Measurements from ENCODE around the gene CD59. TPM values are rescaled to one million over a fixed set of nuclear protein-coding genes. Genes with fewer than 3 reads are reported as not detected.

Gene CD59
- total and polyA plus RNA-seq, 9 donors = 73.0 to 807 (median 288) TPM

DNA sequence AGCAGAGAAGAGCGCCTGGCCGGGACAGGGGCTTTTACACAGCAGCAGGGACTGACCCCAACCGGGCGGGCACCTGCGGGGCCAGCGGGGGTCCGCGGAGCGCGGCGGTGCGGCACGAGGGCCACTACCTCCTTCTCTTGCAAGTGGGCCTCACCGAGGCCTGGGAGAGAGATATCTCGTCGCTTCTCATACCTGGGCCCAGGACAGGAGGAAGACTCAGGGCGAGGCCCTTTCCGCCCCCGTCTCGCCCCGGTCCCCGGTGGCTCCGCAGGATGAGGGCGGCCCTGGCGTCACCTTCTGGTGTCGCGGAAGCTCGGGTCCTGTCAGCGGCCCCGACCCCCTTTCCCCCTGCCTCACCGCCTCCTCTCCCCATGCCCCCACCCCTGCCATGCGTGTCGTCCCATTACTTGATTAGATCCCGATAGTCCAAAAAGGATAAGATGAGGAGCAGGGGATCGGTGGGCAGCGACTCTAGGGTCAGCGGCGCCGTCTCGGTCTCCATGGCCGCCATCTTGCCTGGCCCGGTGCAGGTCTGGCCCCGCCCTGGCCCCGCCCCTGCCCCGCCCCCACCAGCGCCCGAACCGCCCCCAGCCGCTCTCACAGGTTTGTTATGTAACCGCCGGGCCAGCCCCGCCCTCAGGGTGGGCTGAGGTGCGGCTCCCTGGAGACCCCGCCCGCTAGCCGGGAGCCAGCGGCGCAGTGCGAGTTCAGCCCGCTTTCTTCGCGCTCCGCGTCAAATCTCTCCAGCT is 37.9 kb upstream of the CD59 start, which contains the start of gene FBXO3:
TSS of gene FBXO3 (minus strand) at position 534 of the 749 bp plus-strand sequence. CDS start at position 511, 23 bp downstream.
- DNase-seq = peak; percentile 89 to 94 (median 91)
- Histone ChIP-seq H3K4me1 (ENCODE audit: insufficient read depth) (peaks cover 2% of the 10 kb centered on the region), H3K27me3 (no peaks in the 10 kb centered on the region), H3K36me3 (no peaks in the 10 kb centered on the region), H3K9me3 (no peaks in the 10 kb centered on the region), H3K27ac (peak within 1 kb of the TSS; percentile 72 to 88), H3K4me3 (peak within 1 kb of the TSS; percentile 93)
- WGBS, 3 donors = 0 to 1% (median 0%) methylated on average over 40 to 64 of the region's 64 CpGs
- intact Hi-C loops (cut with DNase I) = no loop called here
- TF ChIP-seq EP300 (IDR thresholded peaks at IDR 0.05) (no peak), CTCF (IDR thresholded peaks at IDR 0.05) (no peak), POLR2A (IDR thresholded peaks at IDR 0.05) (no peak)

DNA sequence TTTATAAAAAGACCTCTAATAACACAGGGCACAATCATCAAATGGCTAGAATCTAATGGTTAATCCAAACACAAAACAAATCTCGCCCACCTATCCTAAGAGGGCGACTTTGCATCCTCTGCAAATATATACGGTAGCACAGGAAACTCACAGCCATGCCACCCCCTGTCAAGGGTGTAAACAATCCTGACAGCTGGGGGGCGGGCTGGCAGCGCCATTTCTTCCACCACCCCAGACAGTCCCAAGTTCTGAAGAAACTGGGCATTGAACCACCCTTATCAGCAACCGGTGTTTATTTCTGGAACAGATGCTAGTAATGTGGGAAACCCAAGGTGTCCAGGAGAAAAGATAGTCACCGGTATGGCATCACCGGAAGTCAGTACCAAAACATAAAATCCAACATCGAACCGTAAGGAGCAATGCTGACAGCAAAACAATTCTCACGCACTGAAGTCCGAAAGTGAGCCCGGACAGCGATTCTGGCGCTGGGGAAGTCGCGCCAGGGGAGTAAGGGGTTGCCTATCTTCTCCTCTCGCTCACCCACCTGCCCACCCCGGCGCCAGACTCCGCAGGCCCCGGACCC is 37.3 kb upstream of the CD59 start:
- Histone ChIP-seq H3K27ac (peak overlapping the region; percentile 72 to 88), H3K4me1 (ENCODE audit: insufficient read depth) (peaks cover 2% of the 10 kb centered on the region), H3K9me3 (no peaks in the 10 kb centered on the region), H3K4me3 (peak overlapping the region; percentile 93), H3K36me3 (no peaks in the 10 kb centered on the region), H3K27me3 (no peaks in the 10 kb centered on the region)
- intact Hi-C loops (cut with DNase I) = no loop called here
- TF ChIP-seq CTCF (IDR thresholded peaks at IDR 0.05) = no peak
- no peak for TF ChIP-seq POLR2A (IDR thresholded peaks at IDR 0.05)
- no peak for TF ChIP-seq EP300 (IDR thresholded peaks at IDR 0.05)
- 6 to 10% (median 8%) methylated on average over 22 of the region's 22 CpGs for WGBS, 3 donors
- DNase-seq = peak in 1 of 5 donors; percentile 27

GRCh38 chr11:33772870-33773269 is 36.6 kb upstream of the CD59 start:
- intact Hi-C loops (cut with DNase I) = no loop called here
- peak overlapping the region; percentile 93 for H3K4me3 ChIP-seq
- TF ChIP-seq POLR2A (IDR thresholded peaks at IDR 0.05) (no peak), EP300 (IDR thresholded peaks at IDR 0.05) (no peak), CTCF (IDR thresholded peaks at IDR 0.05) (no peak)
- H3K27ac ChIP-seq = no peak overlapping the region
- peaks cover 2% of the 10 kb centered on the region for H3K4me1 ChIP-seq (ENCODE audit: insufficient read depth)
- no peak for DNase-seq
- no peaks in the 10 kb centered on the region for H3K27me3 ChIP-seq
- WGBS, 3 donors = 73 to 79% (median 77%) methylated on average over 1 of the region's 1 CpG
- H3K36me3 ChIP-seq = no peaks in the 10 kb centered on the region
- no peaks in the 10 kb centered on the region for H3K9me3 ChIP-seq

GRCh38 chr11:33772300-33772699 is 36.1 kb upstream of the CD59 start:
- no peaks in the 10 kb centered on the region for H3K27me3 ChIP-seq
- H3K4me1 ChIP-seq (ENCODE audit: insufficient read depth) = peaks cover 2% of the 10 kb centered on the region
- intact Hi-C loops (cut with DNase I) = no loop called here
- no peak overlapping the region for H3K4me3 ChIP-seq
- H3K36me3 ChIP-seq = no peaks in the 10 kb centered on the region
- 86 to 89% (median 86%) methylated on average over 4 of the region's 4 CpGs for WGBS, 3 donors
- no peak overlapping the region for H3K27ac ChIP-seq
- H3K9me3 ChIP-seq = no peaks in the 10 kb centered on the region
- TF ChIP-seq CTCF (IDR thresholded peaks at IDR 0.05) (no peak), EP300 (IDR thresholded peaks at IDR 0.05) (no peak), POLR2A (IDR thresholded peaks at IDR 0.05) (no peak)
- no peak for DNase-seq
